H1 (cell line): ENCODE data around the gene CHST1. TPM values are rescaled to one million over a fixed set of nuclear protein-coding genes. Genes with fewer than 3 reads are reported as not detected.

ENCODE experiments used
- JUN ChIP-seq: IDR thresholded peaks from 2 replicates; pipeline ENCODE4 v1.6.1; 2011; ENCODE audit warnings: low read depth, mild to moderate bottlenecking, improper control_type of control experiment, low read length
- KDM1A ChIP-seq: fragments of 200-600, 300-600 bp; sonication (generic); IDR thresholded peaks from 2 replicates; pipeline ENCODE4 v1.7.1; 2016; ENCODE audit warnings: mild to moderate bottlenecking, low read length, borderline replicate concordance
- polyA plus RNA-seq, 7 experiments: library from polyadenylated mRNA; depleted of rRNA in 3 of 7; stranded (reverse) in 5 of 7; unstranded in 2 of 7; fragments of >200 nt in 5 of 7; fragments of 200-250 nt in 2 of 7; gene quantifications; 1 replicate in 5 of 7; 2 replicates in 1 of 7; 4 replicates in 1 of 7; pipeline versions ENCODE4 v1.2.1 to v1.2.3, GENCODE V29; 2011 to 2013; ENCODE audit warnings: missing spikeins in 2 of 7, mixed read lengths in 2 of 7
- total RNA-seq: library from RNA; stranded (reverse); fragmentation: NEBNext Ultra II Directional; extraction: Animal tissue kit (Norgen Biotek cat#: 25700); gene quantifications from 2 replicates; pipeline ENCODE4 v1.2.1, GENCODE V29; 2021

CHST1 gene
- total and polyA plus RNA-seq, 2 of the 8 experiments (the other 6 are each of a cell fraction or from before 2014, with no cell fraction given) = 1.6 to 3.8 TPM

DNA sequence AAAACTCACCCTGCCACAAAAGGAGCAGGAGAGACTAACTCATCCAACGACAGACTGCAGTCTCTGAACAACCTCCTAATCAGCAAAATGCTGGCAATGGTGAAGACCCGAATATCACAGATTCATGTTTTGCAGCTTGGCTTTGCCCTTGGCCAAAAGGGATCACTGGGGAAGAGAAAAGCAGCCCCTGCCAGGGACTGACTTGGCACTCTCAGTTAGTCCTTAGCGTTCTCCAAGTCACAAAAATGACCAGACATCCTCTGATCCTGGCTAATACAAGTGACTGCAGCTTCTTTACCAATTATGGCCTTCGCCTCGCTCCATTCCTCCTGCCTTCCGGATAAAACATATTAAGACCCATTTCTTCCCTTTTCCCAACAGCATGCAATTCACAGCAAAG lies 22.4 kb upstream of the CHST1 start (continued):
- TF ChIP-seq JUN (no peak), KDM1A (no peak)
